GM12878 (cell line): Measurements from ENCODE around the gene SPINT2. TPM values are rescaled to one million over a fixed set of nuclear protein-coding genes. Genes with fewer than 3 reads are reported as not detected.

ENCODE experiments used
- ATAC-seq: fragments of 200-7000 bp; cut with Tn5 transposase; 3 replicates; pipeline ENCODE4 v1.9.1; 2020; ENCODE audit warnings: mild to moderate bottlenecking, moderate library complexity
- BruUV-seq: library from RNA; stranded (reverse); fragments of 400-500 nt; replicated peaks from 2 replicates; lab custom pipeline; 2021; lab: Mats Ljungman, UMichigan
- CTCF ChIA-PET: fragments of 300-600 bp; sonication (Branson Sonifier 250); formaldehyde crosslinking; extraction: SDS; loops from one replicate; lab custom pipeline; 2021; ENCODE audit warnings: inconsistent platforms; lab: Yijun Ruan, JAX
- POLR2A ChIA-PET: fragments of 350-600 bp; formaldehyde crosslinking; extraction: SDS; loops from one replicate; lab custom pipeline; 2021; ENCODE audit warnings: inconsistent platforms; lab: Charles Lee
- RAD21 ChIA-PET: fragments of 300-600 bp; sonication (Branson Sonifier 250); formaldehyde crosslinking; loops from one replicate; lab custom pipeline; 2023; ENCODE audit warnings: antibody characterized with exemption; ENCODE audit not compliant: unreplicated experiment; lab: Charles Lee
- SMC1A ChIA-PET: fragments of 300-600 bp; sonication (Branson Sonifier 250); formaldehyde crosslinking; loops from one replicate; lab custom pipeline; 2023; ENCODE audit not compliant: unreplicated experiment, uncharacterized antibody; lab: Charles Lee
- DNase-seq: peaks from one replicate; pipeline ENCODE4 v3.0.0-alpha.2; 2011; ENCODE audit warnings: low read depth, low spot score
- FAIRE-seq: peaks from 3 replicates; lab custom pipeline; 2011; peaks lifted over from hg19 to GRCh38; lab: Jason Lieb, UNC
- H2AFZ ChIP-seq: 2 replicates; pipeline ENCODE4 v1.6.0; 2011; ENCODE audit warnings: low read depth, low read length, control low read depth; ENCODE audit not compliant: control insufficient read depth
- H3K27ac ChIP-seq: 2 replicates; pipeline ENCODE4 v1.5.1; 2011; ENCODE audit warnings: control low read depth; ENCODE audit not compliant: control insufficient read depth, insufficient read depth
- H3K27me3 ChIP-seq, 2 experiments: replicated peaks in 1 of 2; 2 replicates each; pipeline versions ENCODE4 v1.6.0 to v1.6.1; 2011; ENCODE audit warnings: low read length in 1 of 2; ENCODE audit not compliant: control insufficient read depth in 2 of 2, insufficient read depth in 2 of 2
- H3K36me3 ChIP-seq, 2 experiments: 2 replicates each; pipeline ENCODE4 v1.5.1; 2011; ENCODE audit warnings: low read length in 1 of 2; ENCODE audit not compliant: control insufficient read depth in 2 of 2, insufficient read depth in 2 of 2
- H3K4me1 ChIP-seq: 2 replicates; pipeline ENCODE4 v1.6.1; 2011; ENCODE audit warnings: mild to moderate bottlenecking, low read length, moderate library complexity, mixed read lengths; ENCODE audit not compliant: control insufficient read depth, insufficient read depth
- H3K4me2 ChIP-seq: 2 replicates; pipeline ENCODE4 v1.6.0; 2011; ENCODE audit warnings: control low read depth; ENCODE audit not compliant: control insufficient read depth, insufficient read depth
- H3K4me3 ChIP-seq: fragments of 200-600 bp; sonication (generic); 2 replicates; pipeline ENCODE4 v1.5.1; 2016
- H3K79me2 ChIP-seq: 2 replicates; pipeline ENCODE4 v1.6.0; 2011; ENCODE audit warnings: low read length; ENCODE audit not compliant: control insufficient read depth, insufficient read depth
- H3K9ac ChIP-seq: 2 replicates; pipeline ENCODE4 v1.8.0; 2011; ENCODE audit warnings: low read length, control low read depth, mixed read lengths; ENCODE audit not compliant: control insufficient read depth, insufficient read depth
- H3K9me3 ChIP-seq: replicated peaks from 3 replicates; pipeline ENCODE4 v1.5.1; 2011; ENCODE audit warnings: mild to moderate bottlenecking, low read length; ENCODE audit not compliant: control insufficient read depth, insufficient read depth
- H4K20me1 ChIP-seq: 2 replicates; pipeline ENCODE4 v1.6.0; 2011; ENCODE audit not compliant: control insufficient read depth, insufficient read depth
- BMI1 ChIP-seq: fragments of 450-650 bp; IDR thresholded peaks from 2 replicates; pipeline ENCODE4 v1.6.1; 2016; ENCODE audit warnings: mild to moderate bottlenecking, moderate library complexity, borderline replicate concordance
- CBX3 ChIP-seq: fragments of 200-600 bp; sonication (generic); IDR thresholded peaks from 2 replicates; pipeline ENCODE4 v1.6.1; 2016; ENCODE audit warnings: low read depth, borderline replicate concordance
- NFYA ChIP-seq: IDR thresholded peaks from 2 replicates; pipeline ENCODE4 v1.6.1; 2011; ENCODE audit warnings: low read depth, mild to moderate bottlenecking, low read length, improper control_type of control experiment, borderline replicate concordance
- RAD51 ChIP-seq: fragments of 450-650 bp; IDR thresholded peaks from 2 replicates; pipeline ENCODE4 v1.6.1; 2016; ENCODE audit warnings: moderate library complexity, mild to moderate bottlenecking, inconsistent platforms
- RCOR1 ChIP-seq: conservative IDR thresholded peaks from 2 replicates; pipeline ENCODE4 v1.6.1; 2012; ENCODE audit warnings: low read depth, low read length, improper control_type of control experiment
- SMAD1 ChIP-seq: fragments of 450-650 bp; IDR thresholded peaks from 2 replicates; pipeline ENCODE4 v1.6.1; 2018; ENCODE audit warnings: mild to moderate bottlenecking, low read depth; ENCODE audit not compliant: partially characterized antibody
- SRF ChIP-seq, 2 experiments: IDR thresholded peaks; 2 replicates each; pipeline ENCODE4 v1.6.1; 2011; ENCODE audit warnings: low read depth in 2 of 2, low read length in 2 of 2, mild to moderate bottlenecking in 1 of 2, moderate library complexity in 1 of 2
- TCF12 ChIP-seq: IDR thresholded peaks from 2 replicates; pipeline ENCODE4 v1.6.1; 2011; ENCODE audit warnings: low read depth, mild to moderate bottlenecking, low read length
- ZNF207 ChIP-seq: fragments of 450-650 bp; IDR thresholded peaks from 2 replicates; pipeline ENCODE4 v1.6.1; 2014; ENCODE audit warnings: antibody characterized with exemption, mild to moderate bottlenecking, borderline replicate concordance
- ZZZ3 ChIP-seq: IDR thresholded peaks from 2 replicates; pipeline ENCODE4 v1.6.1; 2011; ENCODE audit warnings: low read depth; ENCODE audit not compliant: control insufficient read depth, insufficient read length
- whole genome bisulfite sequencing: methylation state at CpG from one replicate; pipeline ENCODE4 v1.1.6; 2016; ENCODE audit warnings: low lambda C conversion rate; ENCODE audit not compliant: insufficient replicate concordance, insufficient coverage; ENCODE audit errors: missing lambda C conversion rate; 5-methylcytosine and 5-hydroxymethylcytosine counted together
- in situ Hi-C: fragments of 300-500 bp; cut with MboI; formaldehyde crosslinking; loops from 9 replicates; pipeline ENCODE4 v1.14.3; 2018; ENCODE audit warnings: mixed read lengths
- intact Hi-C: fragments of 100-400 bp; cut with micrococcal nuclease; formaldehyde crosslinking; loops from one replicate; pipeline ENCODE4 v1.14.2; 2022; ENCODE audit not compliant: unreplicated experiment
- polyA plus RNA-seq, 11 experiments: library from polyadenylated mRNA; depleted of rRNA in 4 of 11; unstranded in 6 of 11; stranded (reverse) in 5 of 11; fragments of >200 nt; fragmentation: Nextera tagmentation in 4 of 11; fragmentation: Illumina TruSeq in 1 of 11; extraction: Ambion mirVana in 4 of 11; extraction: Trizol in 1 of 11; gene quantifications; 1 replicate in 1 of 11; 2 replicates in 10 of 11; pipeline versions ENCODE4 v1.2.1 to v1.2.3, GENCODE V29; 2011 to 2016; ENCODE audit warnings: inconsistent platforms in 2 of 11, missing spikeins in 2 of 11, low read depth in 1 of 11
- total RNA-seq, 4 experiments: library from RNA; depleted of rRNA in 3 of 4; stranded (reverse); fragments of >200 nt in 3 of 4; fragmentation: Illumina TruSeq in 1 of 4; extraction: Trizol in 1 of 4; gene quantifications; 2 replicates each; pipeline versions ENCODE4 v1.2.1 to v1.2.3, GENCODE V29; 2013 to 2021
- TF ChIP-seq, protein P1 (sequence below): IDR thresholded peaks from 2 replicates; pipeline ENCODE4 v1.6.1; 2012; ENCODE audit warnings: low read length, inconsistent platforms
- TF ChIP-seq, protein P2 (sequence below): fragments of 450-650 bp; IDR thresholded peaks from 2 replicates; pipeline ENCODE4 v1.6.1; 2017; ENCODE audit warnings: mild to moderate bottlenecking, moderate library complexity
- TF ChIP-seq, protein P3 (sequence below): fragments of 450-650 bp; IDR thresholded peaks from 2 replicates; pipeline ENCODE4 v1.6.1; 2017; ENCODE audit warnings: mild to moderate bottlenecking
- TF ChIP-seq, protein P4 (sequence below): fragments of 450-650 bp; IDR thresholded peaks from 2 replicates; pipeline ENCODE4 v1.6.1; 2014; ENCODE audit warnings: mild to moderate bottlenecking

Gene SPINT2
- total and polyA plus RNA-seq, 10 of the 15 experiments (the other 5 are each of a cell fraction or from before 2014, with no cell fraction given) = 0.15 to 26.5 (median 17.5) TPM

DNA sequence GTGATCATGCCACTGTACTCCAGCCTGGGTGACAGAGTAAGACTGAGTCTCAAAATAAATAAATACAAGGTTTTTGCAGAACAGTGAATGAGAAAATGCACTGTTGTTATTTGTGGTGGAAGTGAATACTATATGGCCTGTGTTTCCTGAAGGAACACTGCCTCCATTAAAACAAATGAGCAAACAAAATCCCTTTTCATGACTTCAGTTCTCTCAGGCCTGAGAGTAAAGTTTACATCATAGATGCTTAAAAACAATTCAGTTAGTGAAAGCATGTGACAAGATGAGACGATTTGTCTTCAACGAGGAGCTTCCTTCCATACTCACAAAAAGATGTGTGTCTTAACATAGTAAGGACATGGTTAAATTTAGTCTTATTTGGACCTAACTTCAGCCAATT is 14.4 kb downstream of the SPINT2 start:
- ChIA-PET POLR2A (no interaction called here), RAD21 (no interaction called here), SMC1A (no interaction called here), CTCF (interaction anchor here (1.0 kb wide), 1 partner anchor 44 kb away, joined by 3 read pairs; no protein-coding TSS in a partner anchor)
- no peaks in the 10 kb centered on the region for H3K9me3 ChIP-seq
- H3K79me2 ChIP-seq = no peaks in the 10 kb centered on the region
- in situ Hi-C loops = no loop called here
- H3K9ac ChIP-seq = no peak overlapping the region
- DNase-seq (no peak), FAIRE-seq (no peak), ATAC-seq (no peak)
- no peaks in the 10 kb centered on the region for H3K36me3 ChIP-seq
- intact Hi-C loops = no loop called here
- 12% methylated on average over 2 of the region's 2 CpGs for WGBS
- H4K20me1 ChIP-seq = no peaks in the 10 kb centered on the region
- no peaks in the 10 kb centered on the region; a peak in 1 of 4 replicates for H3K27me3 ChIP-seq
- H3K4me2 ChIP-seq = no peak overlapping the region
- no peak overlapping the region for H3K27ac ChIP-seq
- H2AFZ ChIP-seq = no peak overlapping the region
- no TSS peak for BruUV-seq
- no peaks in the 10 kb centered on the region for H3K4me1 ChIP-seq
- no peak overlapping the region for H3K4me3 ChIP-seq
- no peak for TF ChIP-seq TCF12
- TF ChIP-seq ZZZ3 = no peak
- TF ChIP-seq RAD51 = no peak
- TF ChIP-seq, protein P1, sequence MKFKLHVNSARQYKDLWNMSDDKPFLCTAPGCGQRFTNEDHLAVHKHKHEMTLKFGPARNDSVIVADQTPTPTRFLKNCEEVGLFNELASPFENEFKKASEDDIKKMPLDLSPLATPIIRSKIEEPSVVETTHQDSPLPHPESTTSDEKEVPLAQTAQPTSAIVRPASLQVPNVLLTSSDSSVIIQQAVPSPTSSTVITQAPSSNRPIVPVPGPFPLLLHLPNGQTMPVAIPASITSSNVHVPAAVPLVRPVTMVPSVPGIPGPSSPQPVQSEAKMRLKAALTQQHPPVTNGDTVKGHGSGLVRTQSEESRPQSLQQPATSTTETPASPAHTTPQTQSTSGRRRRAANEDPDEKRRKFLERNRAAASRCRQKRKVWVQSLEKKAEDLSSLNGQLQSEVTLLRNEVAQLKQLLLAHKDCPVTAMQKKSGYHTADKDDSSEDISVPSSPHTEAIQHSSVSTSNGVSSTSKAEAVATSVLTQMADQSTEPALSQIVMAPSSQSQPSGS = no peak
- TF ChIP-seq, protein P2, sequence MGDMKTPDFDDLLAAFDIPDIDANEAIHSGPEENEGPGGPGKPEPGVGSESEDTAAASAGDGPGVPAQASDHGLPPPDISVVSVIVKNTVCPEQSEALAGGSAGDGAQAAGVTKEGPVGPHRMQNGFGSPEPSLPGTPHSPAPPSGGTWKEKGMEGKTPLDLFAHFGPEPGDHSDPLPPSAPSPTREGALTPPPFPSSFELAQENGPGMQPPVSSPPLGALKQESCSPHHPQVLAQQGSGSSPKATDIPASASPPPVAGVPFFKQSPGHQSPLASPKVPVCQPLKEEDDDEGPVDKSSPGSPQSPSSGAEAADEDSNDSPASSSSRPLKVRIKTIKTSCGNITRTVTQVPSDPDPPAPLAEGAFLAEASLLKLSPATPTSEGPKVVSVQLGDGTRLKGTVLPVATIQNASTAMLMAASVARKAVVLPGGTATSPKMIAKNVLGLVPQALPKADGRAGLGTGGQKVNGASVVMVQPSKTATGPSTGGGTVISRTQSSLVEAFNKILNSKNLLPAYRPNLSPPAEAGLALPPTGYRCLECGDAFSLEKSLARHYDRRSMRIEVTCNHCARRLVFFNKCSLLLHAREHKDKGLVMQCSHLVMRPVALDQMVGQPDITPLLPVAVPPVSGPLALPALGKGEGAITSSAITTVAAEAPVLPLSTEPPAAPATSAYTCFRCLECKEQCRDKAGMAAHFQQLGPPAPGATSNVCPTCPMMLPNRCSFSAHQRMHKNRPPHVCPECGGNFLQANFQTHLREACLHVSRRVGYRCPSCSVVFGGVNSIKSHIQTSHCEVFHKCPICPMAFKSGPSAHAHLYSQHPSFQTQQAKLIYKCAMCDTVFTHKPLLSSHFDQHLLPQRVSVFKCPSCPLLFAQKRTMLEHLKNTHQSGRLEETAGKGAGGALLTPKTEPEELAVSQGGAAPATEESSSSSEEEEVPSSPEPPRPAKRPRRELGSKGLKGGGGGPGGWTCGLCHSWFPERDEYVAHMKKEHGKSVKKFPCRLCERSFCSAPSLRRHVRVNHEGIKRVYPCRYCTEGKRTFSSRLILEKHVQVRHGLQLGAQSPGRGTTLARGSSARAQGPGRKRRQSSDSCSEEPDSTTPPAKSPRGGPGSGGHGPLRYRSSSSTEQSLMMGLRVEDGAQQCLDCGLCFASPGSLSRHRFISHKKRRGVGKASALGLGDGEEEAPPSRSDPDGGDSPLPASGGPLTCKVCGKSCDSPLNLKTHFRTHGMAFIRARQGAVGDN = no peak
- no peak for TF ChIP-seq SRF (IDR thresholded peaks at IDR 0.05; ENCODE audit: low read depth in 2 of 2, low read length in 2 of 2)
- TF ChIP-seq, protein P3, sequence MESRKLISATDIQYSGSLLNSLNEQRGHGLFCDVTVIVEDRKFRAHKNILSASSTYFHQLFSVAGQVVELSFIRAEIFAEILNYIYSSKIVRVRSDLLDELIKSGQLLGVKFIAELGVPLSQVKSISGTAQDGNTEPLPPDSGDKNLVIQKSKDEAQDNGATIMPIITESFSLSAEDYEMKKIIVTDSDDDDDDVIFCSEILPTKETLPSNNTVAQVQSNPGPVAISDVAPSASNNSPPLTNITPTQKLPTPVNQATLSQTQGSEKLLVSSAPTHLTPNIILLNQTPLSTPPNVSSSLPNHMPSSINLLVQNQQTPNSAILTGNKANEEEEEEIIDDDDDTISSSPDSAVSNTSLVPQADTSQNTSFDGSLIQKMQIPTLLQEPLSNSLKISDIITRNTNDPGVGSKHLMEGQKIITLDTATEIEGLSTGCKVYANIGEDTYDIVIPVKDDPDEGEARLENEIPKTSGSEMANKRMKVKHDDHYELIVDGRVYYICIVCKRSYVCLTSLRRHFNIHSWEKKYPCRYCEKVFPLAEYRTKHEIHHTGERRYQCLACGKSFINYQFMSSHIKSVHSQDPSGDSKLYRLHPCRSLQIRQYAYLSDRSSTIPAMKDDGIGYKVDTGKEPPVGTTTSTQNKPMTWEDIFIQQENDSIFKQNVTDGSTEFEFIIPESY = no peak
- no peak for TF ChIP-seq ZNF207
- no peak for TF ChIP-seq NFYA
- TF ChIP-seq SMAD1 = no peak
- TF ChIP-seq, protein P4, sequence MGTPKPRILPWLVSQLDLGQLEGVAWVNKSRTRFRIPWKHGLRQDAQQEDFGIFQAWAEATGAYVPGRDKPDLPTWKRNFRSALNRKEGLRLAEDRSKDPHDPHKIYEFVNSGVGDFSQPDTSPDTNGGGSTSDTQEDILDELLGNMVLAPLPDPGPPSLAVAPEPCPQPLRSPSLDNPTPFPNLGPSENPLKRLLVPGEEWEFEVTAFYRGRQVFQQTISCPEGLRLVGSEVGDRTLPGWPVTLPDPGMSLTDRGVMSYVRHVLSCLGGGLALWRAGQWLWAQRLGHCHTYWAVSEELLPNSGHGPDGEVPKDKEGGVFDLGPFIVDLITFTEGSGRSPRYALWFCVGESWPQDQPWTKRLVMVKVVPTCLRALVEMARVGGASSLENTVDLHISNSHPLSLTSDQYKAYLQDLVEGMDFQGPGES = no peak
- TF ChIP-seq CBX3 = no peak
- no peak for TF ChIP-seq BMI1
- TF ChIP-seq RCOR1 = no peak
